Keratinocyte (primary cell): ENCODE measurements around the gene HPN.

Experiments used
- CTCF ChIP-seq, 3 experiments: IDR thresholded peaks in 1 of 3; conservative IDR thresholded peaks in 1 of 3; optimal IDR thresholded peaks in 1 of 3; 2 replicates in 2 of 3; 3 replicates in 1 of 3; pipeline versions ENCODE3 to v1.5.1; 2011; ENCODE audit warnings: low read length in 3 of 3, mild to moderate bottlenecking in 3 of 3, moderate library complexity in 2 of 3, control low read depth in 1 of 3, inconsistent platforms in 1 of 3; ENCODE audit not compliant: insufficient read depth in 2 of 3; ENCODE audit errors: extremely low read depth in 1 of 3
- EZH2 ChIP-seq: IDR thresholded peaks from one replicate; pipeline ENCODE4 v1.6.1; 2012; ENCODE audit warnings: inconsistent platforms, mild to moderate bottlenecking, low read length, moderate library complexity

- TF ChIP-seq CTCF (optimal IDR thresholded peaks at IDR 0.05 in 1 of 3, IDR thresholded peaks at IDR 0.05 in 1 of 3, conservative IDR thresholded peaks at IDR 0.05 in 1 of 3; ENCODE audit: extremely low read depth in 1 of 3, insufficient read depth in 2 of 3, low read length in 3 of 3) (no peak), EZH2 (no peak)
These were observed 47.3 kb upstream of the HPN start for GRCh38 chr19:34994286-34994642.
